HepG2 (cell line): Measurements from ENCODE around the gene SCRT2. TPM values are rescaled to one million over a fixed set of nuclear protein-coding genes. Genes with fewer than 3 reads are reported as not detected.
A peak's percentile ranks its signal among the peaks of the same experiment; 100 is the strongest.

Experiments
- AHDC1 ChIP-seq: sonication (generic); formaldehyde crosslinking; IDR thresholded peaks from 2 replicates; pipeline ENCODE4 v1.5.1; 2020; ENCODE audit warnings: mild to moderate bottlenecking, missing genetic modification reagents, borderline replicate concordance
- HNF1A ChIP-seq, 2 experiments: sonication (generic) in 1 of 2; formaldehyde crosslinking in 1 of 2; IDR thresholded peaks; 2 replicates each; pipeline versions ENCODE4 v1.4.0 to v1.6.1; 2016 to 2020; ENCODE audit warnings: borderline replicate concordance in 1 of 2, low read depth in 1 of 2, mild to moderate bottlenecking in 1 of 2, missing genetic modification reagents in 1 of 2
- SP140L ChIP-seq: sonication (generic); formaldehyde crosslinking; IDR thresholded peaks from 2 replicates; pipeline ENCODE4 v1.4.0; 2020; ENCODE audit warnings: missing genetic modification reagents, borderline replicate concordance
- TBP ChIP-seq: sonication (generic); formaldehyde crosslinking; IDR thresholded peaks from 2 replicates; pipeline ENCODE4 v1.5.0; 2020; ENCODE audit warnings: missing genetic modification reagents
- ZNF235 ChIP-seq: sonication (generic); formaldehyde crosslinking; IDR thresholded peaks from 2 replicates; pipeline ENCODE4 v1.8.1; 2023; ENCODE audit warnings: mild to moderate bottlenecking, missing genetic modification reagents, borderline replicate concordance
- ZNF513 ChIP-seq: sonication (generic); formaldehyde crosslinking; conservative IDR thresholded peaks from 2 replicates; pipeline ENCODE4 v1.5.0; 2020; ENCODE audit warnings: missing genetic modification reagents
- ZNF674 ChIP-seq: sonication (generic); formaldehyde crosslinking; IDR thresholded peaks from 2 replicates; pipeline ENCODE4 v1.5.0; 2020; ENCODE audit warnings: low read depth, mild to moderate bottlenecking, missing genetic modification reagents
- ZSCAN9 ChIP-seq: IDR thresholded peaks from 2 replicates; pipeline ENCODE4 v1.6.1; 2016; ENCODE audit warnings: borderline replicate concordance
- ZXDC ChIP-seq: sonication (generic); formaldehyde crosslinking; IDR thresholded peaks from 2 replicates; pipeline ENCODE4 v1.5.0; 2020; ENCODE audit warnings: mild to moderate bottlenecking, missing genetic modification reagents
- polyA plus RNA-seq, 8 experiments: library from polyadenylated mRNA; depleted of rRNA in 3 of 8; stranded (reverse) in 7 of 8; unstranded in 1 of 8; fragments of >200 nt; fragmentation: Illumina TruSeq in 4 of 8; extraction: Trizol in 4 of 8; gene quantifications; 2 replicates each; pipeline versions ENCODE4 v1.2.1 to v1.2.3, GENCODE V29; 2011 to 2016; ENCODE audit warnings: low read depth in 4 of 8, missing spikeins in 1 of 8, mixed read lengths in 1 of 8; ENCODE audit not compliant: insufficient read depth in 1 of 8
- total RNA-seq, 5 experiments: library from RNA; depleted of rRNA; stranded (reverse); fragments of >200 nt; fragmentation: Illumina TruSeq; extraction: Trizol; gene quantifications; 2 replicates each; pipeline ENCODE4 v1.2.3, GENCODE V29; 2016; ENCODE audit warnings: low read depth in 1 of 5
- TF ChIP-seq, protein P1 (sequence below): sonication (generic); formaldehyde crosslinking; IDR thresholded peaks from 2 replicates; pipeline ENCODE4 v1.8.0; 2022; ENCODE audit warnings: low read depth, missing genetic modification reagents

Gene SCRT2
- total and polyA plus RNA-seq, 2 of the 13 experiments (the other 11 are each of a cell fraction or from before 2014, with no cell fraction given), result not detected

DNA sequence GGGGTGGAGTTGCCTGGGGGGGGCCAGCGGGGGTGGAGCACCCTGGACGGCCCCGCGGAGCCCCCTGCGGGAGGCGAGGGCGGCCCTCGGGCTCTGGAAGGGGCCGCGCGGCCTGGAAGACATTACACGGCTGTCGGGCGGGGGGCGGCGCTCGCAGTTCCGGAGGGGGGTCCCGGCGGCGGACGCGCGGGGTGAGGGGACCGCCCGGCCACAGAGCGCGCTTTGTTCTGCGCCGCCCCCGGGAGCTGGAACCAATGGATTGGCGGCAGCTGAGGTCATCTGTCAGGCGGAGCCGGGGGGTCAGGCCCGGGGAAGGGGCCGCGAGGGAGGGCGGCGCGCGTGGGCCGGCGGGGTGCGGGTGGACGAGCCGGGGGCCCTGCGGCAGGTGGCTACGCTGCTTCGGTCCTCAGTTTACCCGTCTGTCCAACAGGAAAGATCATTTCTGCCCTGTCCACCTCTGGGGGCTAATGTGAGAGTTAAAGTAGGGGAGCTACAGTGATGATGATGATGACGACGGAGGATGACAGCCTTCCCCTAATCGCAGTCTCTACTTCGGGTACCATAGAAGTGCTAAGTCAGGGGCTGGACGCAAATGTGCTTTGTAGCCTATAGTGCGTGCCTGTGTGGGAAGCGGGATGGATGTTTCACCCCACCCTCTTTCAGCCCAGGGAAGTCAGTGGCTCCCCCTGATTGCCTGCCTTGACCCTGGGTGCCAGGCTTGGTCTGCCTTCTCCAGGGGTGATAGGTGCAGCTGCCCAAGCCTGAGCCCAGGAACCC is 33.0 kb downstream of the SCRT2 start (continued):
- 0 out of 2 replicates have a peak, but pooled peaks have one; percentile 7 for TF ChIP-seq AHDC1 (CRISPR knock-in tag)
- TF ChIP-seq ZNF513 (CRISPR knock-in tag), result 0 out of 2 replicates have a peak, but pooled peaks have one; percentile 39
- no peak for TF ChIP-seq ZSCAN9 (CRISPR knock-in tag)
- TF ChIP-seq ZNF674 (CRISPR knock-in tag), result no peak
- no peak for TF ChIP-seq HNF1A (IDR thresholded peaks at IDR 0.05; ENCODE audit: low read depth)
- TF ChIP-seq HNF1A (CRISPR knock-in tag; IDR thresholded peaks at IDR 0.05; ENCODE audit: borderline replicate concordance), result peak; percentile 44; the same call in 1 of the 2 replicates
- TF ChIP-seq ZXDC, result no peak
- TF ChIP-seq SP140L (CRISPR knock-in tag), result no peak
- TF ChIP-seq, protein P1, sequence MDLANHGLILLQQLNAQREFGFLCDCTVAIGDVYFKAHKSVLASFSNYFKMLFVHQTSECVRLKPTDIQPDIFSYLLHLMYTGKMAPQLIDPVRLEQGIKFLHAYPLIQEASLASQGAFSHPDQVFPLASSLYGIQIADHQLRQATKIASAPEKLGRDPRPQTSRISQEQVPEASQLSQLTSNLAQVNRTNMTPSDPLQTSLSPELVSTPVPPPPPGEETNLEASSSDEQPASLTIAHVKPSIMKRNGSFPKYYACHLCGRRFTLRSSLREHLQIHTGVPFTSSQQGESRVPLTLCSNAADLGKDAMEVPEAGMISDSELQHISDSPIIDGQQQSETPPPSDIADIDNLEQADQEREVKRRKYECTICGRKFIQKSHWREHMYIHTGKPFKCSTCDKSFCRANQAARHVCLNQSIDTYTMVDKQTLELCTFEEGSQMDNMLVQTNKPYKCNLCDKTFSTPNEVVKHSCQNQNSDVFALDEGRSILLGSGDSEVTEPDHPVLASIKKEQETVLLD, result peak; percentile 57; the same call in 1 of the 2 replicates
- 0 out of 2 replicates have a peak, but pooled peaks have one; percentile 30 for TF ChIP-seq TBP (CRISPR knock-in tag)
- peak; percentile 82; the same call in 1 of the 2 replicates for TF ChIP-seq ZNF235 (CRISPR knock-in tag)
